Measurements from ENCODE around the gene PDGFRA.

DNA sequence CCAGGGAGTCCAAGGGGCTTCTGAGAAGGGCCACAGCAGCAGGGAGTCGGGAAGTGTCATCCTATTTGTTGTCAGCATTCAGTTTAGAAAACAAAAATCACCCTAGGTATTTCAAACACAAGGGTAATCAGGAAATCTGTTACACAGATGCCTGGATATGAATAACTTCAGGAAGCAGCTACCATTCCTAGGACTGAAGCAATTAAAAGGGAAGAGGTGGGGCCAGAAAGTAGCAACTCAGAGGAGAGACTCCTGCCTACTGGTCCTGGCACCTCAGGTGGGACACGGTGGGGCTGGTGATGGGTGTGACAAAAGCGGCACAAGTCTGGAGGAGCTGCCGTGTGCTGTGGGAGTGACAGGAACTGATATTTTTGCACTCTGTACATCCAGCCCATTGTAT lies 107.9 kb downstream of the PDGFRA start:
- TF ChIP-seq CTCF (IDR thresholded peaks at IDR 0.05 in 2 of 3, conservative IDR thresholded peaks at IDR 0.05 in 1 of 3; ENCODE audit: borderline replicate concordance in 1 of 3, insufficient read depth in 1 of 3, low read depth in 2 of 3, low read length in 2 of 3) (no peak), EGR1 (IDR thresholded peaks at IDR 0.05; ENCODE audit: low read depth) (no peak), SIN3A (IDR thresholded peaks at IDR 0.05; ENCODE audit: low read depth) (no peak), FOSL1 (IDR thresholded peaks at IDR 0.05; ENCODE audit: low read depth) (no peak), POLR2A (IDR thresholded peaks at IDR 0.05; ENCODE audit: borderline replicate concordance, extremely low read depth, insufficient read depth, insufficient read length) (no peak), MAX (IDR thresholded peaks at IDR 0.05) (no peak), ZNF274 (IDR thresholded peaks at IDR 0.05; ENCODE audit: low read depth, low read length) (no peak), JUND (IDR thresholded peaks at IDR 0.05) (no peak), SP1 (IDR thresholded peaks at IDR 0.05; ENCODE audit: low read depth) (no peak), CEBPB (IDR thresholded peaks at IDR 0.05; ENCODE audit: low read depth) (no peak), EZH2phosphoT487 (IDR thresholded peaks at IDR 0.05; ENCODE audit: borderline replicate concordance) (no peak), YY1 (IDR thresholded peaks at IDR 0.05; ENCODE audit: extremely low read depth, insufficient replicate concordance, low read depth, low read length) (no peak)
- TF ChIP-seq, protein P1, sequence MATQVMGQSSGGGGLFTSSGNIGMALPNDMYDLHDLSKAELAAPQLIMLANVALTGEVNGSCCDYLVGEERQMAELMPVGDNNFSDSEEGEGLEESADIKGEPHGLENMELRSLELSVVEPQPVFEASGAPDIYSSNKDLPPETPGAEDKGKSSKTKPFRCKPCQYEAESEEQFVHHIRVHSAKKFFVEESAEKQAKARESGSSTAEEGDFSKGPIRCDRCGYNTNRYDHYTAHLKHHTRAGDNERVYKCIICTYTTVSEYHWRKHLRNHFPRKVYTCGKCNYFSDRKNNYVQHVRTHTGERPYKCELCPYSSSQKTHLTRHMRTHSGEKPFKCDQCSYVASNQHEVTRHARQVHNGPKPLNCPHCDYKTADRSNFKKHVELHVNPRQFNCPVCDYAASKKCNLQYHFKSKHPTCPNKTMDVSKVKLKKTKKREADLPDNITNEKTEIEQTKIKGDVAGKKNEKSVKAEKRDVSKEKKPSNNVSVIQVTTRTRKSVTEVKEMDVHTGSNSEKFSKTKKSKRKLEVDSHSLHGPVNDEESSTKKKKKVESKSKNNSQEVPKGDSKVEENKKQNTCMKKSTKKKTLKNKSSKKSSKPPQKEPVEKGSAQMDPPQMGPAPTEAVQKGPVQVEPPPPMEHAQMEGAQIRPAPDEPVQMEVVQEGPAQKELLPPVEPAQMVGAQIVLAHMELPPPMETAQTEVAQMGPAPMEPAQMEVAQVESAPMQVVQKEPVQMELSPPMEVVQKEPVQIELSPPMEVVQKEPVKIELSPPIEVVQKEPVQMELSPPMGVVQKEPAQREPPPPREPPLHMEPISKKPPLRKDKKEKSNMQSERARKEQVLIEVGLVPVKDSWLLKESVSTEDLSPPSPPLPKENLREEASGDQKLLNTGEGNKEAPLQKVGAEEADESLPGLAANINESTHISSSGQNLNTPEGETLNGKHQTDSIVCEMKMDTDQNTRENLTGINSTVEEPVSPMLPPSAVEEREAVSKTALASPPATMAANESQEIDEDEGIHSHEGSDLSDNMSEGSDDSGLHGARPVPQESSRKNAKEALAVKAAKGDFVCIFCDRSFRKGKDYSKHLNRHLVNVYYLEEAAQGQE (IDR thresholded peaks at IDR 0.05; ENCODE audit: low read depth): no peak
